Right lobe of liver (tissue), 6 donors: ENCODE results near the gene LHX6. TPM values are rescaled to one million over a fixed set of nuclear protein-coding genes. Genes with fewer than 3 reads are reported as not detected.

Source experiments
- ATAC-seq, 4 donors: fragments of 200-7000 bp; cut with Tn5 transposase; one replicate each; pipeline ENCODE4 v1.9.1; 2020; ENCODE audit warnings: mild to moderate bottlenecking in 4 of 4, moderate library complexity in 4 of 4
- DNase-seq, 3 donors: peaks; one replicate each; pipeline ENCODE4 v3.0.0-alpha.2; 2020
- H3K27ac ChIP-seq, 3 donors: fragments of 200-600 bp; one replicate each; pipeline ENCODE4 v1.8.0; 2022
- H3K27me3 ChIP-seq, 2 donors: fragments of 200-600 bp; one replicate each; pipeline ENCODE4 v1.8.0; 2022
- H3K36me3 ChIP-seq, 4 donors: fragments of 200-600 bp; sonication (generic) in 1 of 4; one replicate each; pipeline versions ENCODE4 v1.5.1 to v1.8.0; 2017 to 2022; ENCODE audit warnings: control low read depth in 1 of 4
- H3K4me1 ChIP-seq, 4 donors: fragments of 200-600 bp; sonication (generic) in 1 of 4; one replicate each; pipeline versions ENCODE4 v1.5.1 to v1.8.0; 2017 to 2022; ENCODE audit warnings: control low read depth in 1 of 4
- H3K4me3 ChIP-seq, 3 donors: fragments of 200-600 bp; one replicate each; pipeline ENCODE4 v1.8.0; 2022
- H3K9me3 ChIP-seq, 4 donors: fragments of 200-600 bp; sonication (generic) in 1 of 4; one replicate each; pipeline versions ENCODE4 v1.5.1 to v1.8.0; 2017 to 2022; ENCODE audit warnings: control low read depth in 1 of 4
- CTCF ChIP-seq, 4 donors: fragments of 200-600 bp in 3 of 4; fragments of 450-650 bp in 1 of 4; IDR thresholded peaks; one replicate each; pipeline versions ENCODE4 v1.5.1 to v1.8.0; 2016 to 2022; ENCODE audit warnings: antibody characterized with exemption in 4 of 4, mild to moderate bottlenecking in 2 of 4
- POLR2A ChIP-seq: fragments of 450-650 bp; IDR thresholded peaks from one replicate; pipeline ENCODE4 v1.6.1; 2017; ENCODE audit warnings: antibody characterized with exemption, mild to moderate bottlenecking
- WGBS: methylation state at CpG from one replicate; pipeline ENCODE4 v1.1.6; 2018; ENCODE audit warnings: low coverage, low lambda C conversion rate; ENCODE audit not compliant: insufficient coverage; ENCODE audit errors: missing lambda C conversion rate; 5-methylcytosine and 5-hydroxymethylcytosine counted together
- intact Hi-C, 2 donors: fragments of 100-400 bp; cut with DNase I; formaldehyde crosslinking; loops; one replicate each; pipeline versions ENCODE4 v1.11.2 to v1.14.1; 2022
- total RNA-seq, 6 experiments: library from RNA; depleted of rRNA in 2 of 6; stranded (reverse); fragments of >200 nt in 2 of 6; fragmentation: NEBNext Ultra II Directional in 3 of 6; extraction: Animal tissue kit (Norgen Biotek cat#: 25700) in 3 of 6; gene quantifications; one replicate each; pipeline versions ENCODE4 v1.1.0 to v1.2.4, GENCODE V29; 2016 to 2023
- donor health status: DM: no; HTN: yes; CAD: no.
- donor health status: DM: no; HTN: no; CAD: no.
- donor health status: DM: no; HTN: no; CAD: no.
- donor health status: DM: no; HTN: yes; CAD: no.
- donor health status: DM: no; HTN: yes; CAD: no.

The LHX6 gene
- total RNA-seq, 6 experiments from 2014 or later, result 0.20 to 0.51 (median 0.32) TPM

DNA sequence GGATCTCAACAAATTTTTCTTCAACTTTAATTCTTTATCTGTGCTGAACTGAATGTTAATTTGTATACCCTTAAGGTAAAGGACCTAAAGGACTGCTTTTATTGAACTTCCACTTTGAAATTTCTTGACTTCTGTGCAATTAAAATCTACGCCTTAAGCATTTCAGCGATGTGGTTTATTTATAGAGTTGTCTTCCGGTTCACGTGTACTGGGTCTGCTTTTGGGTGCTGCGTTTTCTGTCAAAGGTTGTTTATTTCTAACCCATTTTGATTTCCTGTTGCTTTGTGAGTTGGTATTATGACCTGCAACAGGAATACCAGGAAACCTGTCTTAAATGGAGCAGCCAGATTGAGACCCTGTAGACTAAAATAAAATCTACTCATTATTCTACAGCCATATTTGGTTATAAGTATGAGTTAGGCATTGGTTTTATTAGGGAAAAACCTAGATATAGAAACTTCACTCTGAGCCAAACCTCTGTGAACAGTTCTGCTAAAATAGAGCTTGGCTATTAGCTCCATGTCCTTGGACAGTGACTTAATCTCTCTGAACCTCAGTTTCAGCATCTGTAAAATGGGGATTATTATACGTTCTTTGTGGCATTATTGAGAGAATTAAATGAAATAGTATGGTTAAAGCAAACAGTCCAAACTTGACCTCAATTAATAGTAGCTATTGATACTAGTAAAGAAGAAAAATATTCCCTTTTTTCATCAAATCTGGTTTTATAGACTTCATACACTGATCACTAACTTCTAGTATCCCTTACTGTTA lies 39.5 kb upstream of the LHX6 start:
- Histone ChIP-seq H3K36me3 (peaks cover 0 to 14% (median 5%) of the 10 kb centered on the region in 4 donors), H3K4me3 (no peak overlapping the region), H3K27ac (no peak overlapping the region), H3K4me1 (peaks cover 0 to 14% (median 6%) of the 10 kb centered on the region in 4 donors), H3K27me3 (no peaks in the 10 kb centered on the region), H3K9me3 (no peaks in the 10 kb centered on the region)
- TF ChIP-seq POLR2A (no peak), CTCF (IDR thresholded peaks at IDR 0.05) (no peak)
- intact Hi-C loops, result loop anchor here in 1 of 2 donors (10.0 kb wide), 1 partner anchor 77 kb away; no protein-coding TSS in a partner anchor
- DNase-seq, result no peak
- no peak for ATAC-seq
- 66% methylated on average over 6 of the region's 6 CpGs for WGBS

GRCh38 chr9:122265149-122265915 lies 36.6 kb upstream of the LHX6 start:
- intact Hi-C loops, result loop anchor here in 1 of 2 donors (10.0 kb wide), 1 partner anchor 79 kb away; no protein-coding TSS in a partner anchor
- ATAC-seq, result peak; percentile 11 to 37 (median 20)
- WGBS, result 7% methylated on average over 17 of the region's 17 CpGs

GRCh38 chr9:122264360-122265148 lies 35.8 kb upstream of the LHX6 start, which contains the start of the genes MRRF and RBM18:
TSS of gene MRRF (plus strand) at chr9:122264882. CDS start at chr9:122270892, 6,010 bp downstream.
TSS of gene RBM18 (minus strand) at chr9:122264840. CDS start at chr9:122261492, 3,348 bp downstream.
- WGBS, result 0% methylated on average over 12 of the region's 60 CpGs
- ATAC-seq, result peak; percentile 89 to 92 (median 91)
- H3K4me1 ChIP-seq, result peaks cover 0 to 32% (median 9%) of the 10 kb centered on the region in 4 donors

More at GRCh38 chr9:122265149-122265915, 36.6 kb upstream of the LHX6 start:
- no peaks in the 10 kb centered on the region for H3K9me3 ChIP-seq
- no peaks in the 10 kb centered on the region for H3K27me3 ChIP-seq
- TF ChIP-seq CTCF (IDR thresholded peaks at IDR 0.05) (no peak), POLR2A (no peak)
- H3K27ac ChIP-seq, result peak overlapping the region; percentile 88 to 95 (median 92)
- no peak for DNase-seq
- peaks cover 0 to 32% (median 9%) of the 10 kb centered on the region in 4 donors for H3K4me1 ChIP-seq
- H3K4me3 ChIP-seq, result peak overlapping the region; percentile 42 to 84 (median 74)
- peaks cover 0 to 7% (median 2%) of the 10 kb centered on the region in 4 donors for H3K36me3 ChIP-seq

More at GRCh38 chr9:122264360-122265148, 35.8 kb upstream of the LHX6 start, which contains the start of the genes MRRF and RBM18:
- DNase-seq, result peak; percentile 92 to 94 (median 93)
- Histone ChIP-seq H3K36me3 (peaks cover 0 to 13% (median 6%) of the 10 kb centered on the region in 4 donors), H3K27ac (peak within 1 kb of the TSS; percentile 88 to 95 (median 92)), H3K9me3 (no peaks in the 10 kb centered on the region), H3K27me3 (no peaks in the 10 kb centered on the region), H3K4me3 (peak within 1 kb of the TSS; percentile 42 to 84 (median 74))
- intact Hi-C loops, result loop anchor here in 1 of 2 donors (10.0 kb wide), 1 partner anchor 80 kb away; no protein-coding TSS in a partner anchor
- TF ChIP-seq CTCF (IDR thresholded peaks at IDR 0.05) (no peak), POLR2A (peak; percentile 57)
